ENCODE data around the gene RNF123.

Gene RNF123

DNA sequence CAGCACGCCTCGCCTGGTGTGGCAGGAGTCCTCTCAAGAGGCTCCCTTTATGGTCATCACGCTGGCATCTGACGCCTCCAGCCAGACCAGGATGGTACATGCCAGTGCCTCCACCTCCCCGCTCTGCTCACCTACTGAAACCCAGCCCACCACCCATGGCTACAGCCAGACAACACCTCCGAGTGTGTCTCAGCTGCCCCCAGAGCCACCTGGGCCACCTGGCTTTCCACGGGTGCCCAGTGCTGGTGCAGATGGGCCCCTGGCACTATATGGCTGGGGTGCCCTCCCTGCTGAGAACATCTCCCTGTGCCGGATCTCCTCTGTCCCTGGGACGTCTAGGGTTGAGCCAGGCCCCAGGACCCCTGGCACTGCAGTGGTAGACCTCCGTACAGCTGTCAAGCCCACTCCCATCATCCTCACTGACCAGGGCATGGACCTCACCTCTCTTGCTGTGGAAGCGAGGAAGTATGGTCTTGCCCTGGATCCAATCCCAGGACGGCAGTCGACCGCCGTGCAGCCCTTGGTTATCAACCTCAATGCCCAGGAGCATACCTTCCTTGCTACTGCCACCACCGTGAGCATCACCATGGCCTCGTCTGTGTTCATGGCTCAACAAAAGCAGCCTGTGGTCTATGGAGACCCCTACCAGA lies 35.1 kb upstream of the RNF123 start:
- Histone ChIP-seq H3K79me2 (no peaks in the 10 kb centered on the region), H3K9ac (no peak overlapping the region), H3K4me3 (ENCODE audit: low read depth, low read length) (no peak overlapping the region), H3K27ac (no peak overlapping the region), H3K36me3 (ENCODE audit: control insufficient read depth, insufficient read depth, low read length) (no peaks in the 10 kb centered on the region), H3K27me3 (ENCODE audit: control insufficient read depth, insufficient read depth, low read length) (no peaks in the 10 kb centered on the region), H3K4me2 (ENCODE audit: low read length) (no peak overlapping the region), H2AFZ (no peak overlapping the region), H3K4me1 (no peaks in the 10 kb centered on the region), H3K9me3 (ENCODE audit: control insufficient read depth, low read length) (no peaks in the 10 kb centered on the region)
- no peak for TF ChIP-seq CTCF (IDR thresholded peaks at IDR 0.05)

DNA sequence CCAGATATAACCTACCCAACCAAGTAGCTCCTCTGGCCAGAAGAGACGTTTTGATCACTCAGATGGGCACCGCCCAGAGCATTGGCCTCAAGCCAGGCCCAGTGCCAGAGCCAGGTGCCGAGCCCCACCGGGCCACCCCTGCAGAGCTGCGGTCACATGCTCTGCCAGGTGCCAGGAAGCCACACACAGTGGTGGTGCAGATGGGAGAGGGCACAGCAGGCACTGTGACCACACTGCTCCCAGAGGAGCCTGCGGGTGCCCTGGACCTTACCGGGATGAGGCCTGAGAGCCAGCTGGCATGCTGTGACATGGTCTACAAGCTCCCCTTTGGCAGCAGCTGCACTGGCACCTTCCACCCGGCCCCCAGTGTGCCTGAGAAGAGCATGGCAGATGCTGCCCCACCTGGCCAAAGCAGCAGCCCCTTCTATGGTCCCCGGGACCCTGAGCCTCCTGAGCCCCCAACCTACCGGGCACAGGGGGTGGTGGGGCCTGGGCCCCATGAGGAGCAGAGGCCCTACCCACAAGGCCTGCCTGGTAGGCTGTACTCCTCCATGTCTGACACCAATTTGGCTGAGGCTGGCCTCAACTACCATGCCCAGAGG lies 34.3 kb upstream of the RNF123 start:
- H3K4me2 ChIP-seq (ENCODE audit: low read length) = no peak overlapping the region
- no peaks in the 10 kb centered on the region for H3K4me1 ChIP-seq
- TF ChIP-seq CTCF (IDR thresholded peaks at IDR 0.05) = no peak
- no peaks in the 10 kb centered on the region for H3K36me3 ChIP-seq (ENCODE audit: control insufficient read depth, insufficient read depth, low read length)
- no peak overlapping the region for H3K27ac ChIP-seq
- H3K9ac ChIP-seq = no peak overlapping the region
- no peaks in the 10 kb centered on the region for H3K27me3 ChIP-seq (ENCODE audit: control insufficient read depth, insufficient read depth, low read length)
- no peak overlapping the region for H3K4me3 ChIP-seq (ENCODE audit: low read depth, low read length)
- no peaks in the 10 kb centered on the region for H3K79me2 ChIP-seq
- H3K9me3 ChIP-seq (ENCODE audit: control insufficient read depth, low read length) = no peaks in the 10 kb centered on the region
- no peak overlapping the region for H2AFZ ChIP-seq

- no peaks in the 10 kb centered on the region for H3K9me3 ChIP-seq (ENCODE audit: control insufficient read depth, low read length)
- no peaks in the 10 kb centered on the region for H3K4me1 ChIP-seq
- H3K27ac ChIP-seq = no peak overlapping the region
- no peaks in the 10 kb centered on the region for H3K79me2 ChIP-seq
- TF ChIP-seq CTCF (IDR thresholded peaks at IDR 0.05) = no peak
- H3K27me3 ChIP-seq (ENCODE audit: control insufficient read depth, insufficient read depth, low read length) = no peaks in the 10 kb centered on the region
- H3K9ac ChIP-seq = no peak overlapping the region
- no peaks in the 10 kb centered on the region for H3K36me3 ChIP-seq (ENCODE audit: control insufficient read depth, insufficient read depth, low read length)
- H3K4me2 ChIP-seq (ENCODE audit: low read length) = no peak overlapping the region
- H2AFZ ChIP-seq = no peak overlapping the region
- no peak overlapping the region for H3K4me3 ChIP-seq (ENCODE audit: low read depth, low read length)
These were observed 33.5 kb upstream of the RNF123 start for GRCh38 chr3:49655731-49656285.

- no peaks in the 10 kb centered on the region for H3K27me3 ChIP-seq (ENCODE audit: control insufficient read depth, insufficient read depth, low read length)
- H3K4me2 ChIP-seq (ENCODE audit: low read length) = no peak overlapping the region
- no peak overlapping the region for H3K9ac ChIP-seq
- no peaks in the 10 kb centered on the region for H3K79me2 ChIP-seq
- H2AFZ ChIP-seq = no peak overlapping the region
- H3K4me1 ChIP-seq = no peaks in the 10 kb centered on the region
- H3K27ac ChIP-seq = no peak overlapping the region
- H3K36me3 ChIP-seq (ENCODE audit: control insufficient read depth, insufficient read depth, low read length) = no peaks in the 10 kb centered on the region
- no peaks in the 10 kb centered on the region for H3K9me3 ChIP-seq (ENCODE audit: control insufficient read depth, low read length)
- TF ChIP-seq CTCF (IDR thresholded peaks at IDR 0.05) = no peak
- H3K4me3 ChIP-seq (ENCODE audit: low read depth, low read length) = no peak overlapping the region
These were observed 32.7 kb upstream of the RNF123 start for GRCh38 chr3:49656541-49657112.

Measured in parathyroid adenoma (tissue), 2 donors.